T-helper 1 cell treated with Interleukin-12 subunit alpha and Interleukin-12 subunit beta and Interleukin-4 antibody, amounts not matched to agents 30 μg/mL and 1 μg/mL, for 36 hours (primary cell): ENCODE measurements around the gene ACSM6.

ENCODE experiments used
- H3K27ac Mint-ChIP-seq: one replicate; pipeline ENCODE4 v1.8.0; 2021; ENCODE audit warnings: mild to moderate bottlenecking, mixed read lengths
- H3K27me3 Mint-ChIP-seq: one replicate; pipeline ENCODE4 v1.8.0; 2021; ENCODE audit warnings: low read depth, mixed read lengths
- H3K36me3 Mint-ChIP-seq: one replicate; pipeline ENCODE4 v1.8.0; 2021; ENCODE audit warnings: low read depth, mixed read lengths
- H3K4me1 Mint-ChIP-seq: one replicate; pipeline ENCODE4 v1.8.0; 2021; ENCODE audit warnings: low read depth, mixed read lengths
- H3K4me3 Mint-ChIP-seq: one replicate; pipeline ENCODE4 v1.8.0; 2021; ENCODE audit warnings: mild to moderate bottlenecking, moderate library complexity, mixed read lengths
- H3K9me3 Mint-ChIP-seq: one replicate; pipeline ENCODE4 v1.8.0; 2021; ENCODE audit warnings: mixed read lengths

ACSM6 gene

DNA sequence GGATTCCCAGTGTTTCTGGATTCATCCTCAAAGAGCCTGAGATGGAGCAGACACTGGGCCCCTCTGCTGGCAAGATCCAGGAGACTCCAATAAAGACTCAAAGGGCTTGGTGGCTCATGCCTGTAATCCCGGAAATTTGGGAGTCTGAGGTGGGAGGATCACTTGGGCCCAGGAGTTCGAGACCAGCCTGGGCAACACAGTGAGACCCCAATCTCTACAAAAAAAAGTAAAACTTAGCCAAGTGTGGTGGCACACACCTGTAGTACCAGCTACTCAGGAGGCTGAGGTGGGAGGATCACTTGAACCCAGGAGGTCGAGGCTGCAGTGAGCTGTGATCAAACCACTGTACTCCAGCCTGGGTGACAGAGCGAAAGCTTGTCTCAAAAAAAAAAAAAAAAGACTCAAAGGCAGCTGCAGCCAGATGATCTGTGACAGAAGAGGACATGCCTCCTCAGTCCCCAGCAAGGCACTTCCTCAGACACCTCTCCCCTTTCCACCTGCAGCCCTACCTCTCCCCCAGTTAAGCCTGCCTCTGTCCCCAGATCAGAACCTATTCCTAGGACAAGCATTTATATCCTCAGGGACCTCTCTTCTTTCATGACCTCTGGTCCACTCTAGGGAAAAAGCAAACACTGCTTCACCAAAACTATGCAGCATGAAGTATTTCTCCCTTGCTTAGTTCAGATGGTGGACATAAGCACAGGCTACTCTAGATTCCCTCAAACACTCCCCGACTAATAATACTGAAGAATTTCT lies 68.9 kb downstream of the ACSM6 start:
- no peaks in the 10 kb centered on the region for H3K36me3 Mint-ChIP-seq
- no peak overlapping the region for H3K27ac Mint-ChIP-seq
- no peaks in the 10 kb centered on the region for H3K27me3 Mint-ChIP-seq
- no peaks in the 10 kb centered on the region for H3K9me3 Mint-ChIP-seq
- no peak overlapping the region for H3K4me3 Mint-ChIP-seq
- H3K4me1 Mint-ChIP-seq = no peaks in the 10 kb centered on the region

DNA sequence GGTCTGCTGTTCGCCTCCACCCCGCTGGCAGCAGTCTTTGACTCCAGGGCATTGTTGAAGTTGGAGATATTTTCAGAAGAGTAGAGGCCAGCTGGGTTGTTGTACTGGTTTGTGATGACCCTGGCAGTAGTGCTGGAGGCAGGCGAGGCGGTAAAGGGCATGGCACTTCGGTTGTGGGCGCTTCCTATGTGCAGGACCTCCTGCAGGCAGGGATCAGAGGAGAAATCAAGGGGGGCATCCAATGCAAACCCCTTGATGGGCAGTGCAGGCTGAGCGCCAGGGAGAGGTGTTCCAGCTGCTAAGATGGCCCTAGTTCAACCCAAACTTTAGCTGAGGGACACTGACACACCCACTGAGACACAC lies 69.8 kb downstream of the ACSM6 start:
- no peaks in the 10 kb centered on the region for H3K4me1 Mint-ChIP-seq
- no peaks in the 10 kb centered on the region for H3K27me3 Mint-ChIP-seq
- H3K36me3 Mint-ChIP-seq = peaks cover 1% of the 10 kb centered on the region
- no peaks in the 10 kb centered on the region for H3K9me3 Mint-ChIP-seq
- H3K27ac Mint-ChIP-seq = no peak overlapping the region
- H3K4me3 Mint-ChIP-seq = no peak overlapping the region

DNA sequence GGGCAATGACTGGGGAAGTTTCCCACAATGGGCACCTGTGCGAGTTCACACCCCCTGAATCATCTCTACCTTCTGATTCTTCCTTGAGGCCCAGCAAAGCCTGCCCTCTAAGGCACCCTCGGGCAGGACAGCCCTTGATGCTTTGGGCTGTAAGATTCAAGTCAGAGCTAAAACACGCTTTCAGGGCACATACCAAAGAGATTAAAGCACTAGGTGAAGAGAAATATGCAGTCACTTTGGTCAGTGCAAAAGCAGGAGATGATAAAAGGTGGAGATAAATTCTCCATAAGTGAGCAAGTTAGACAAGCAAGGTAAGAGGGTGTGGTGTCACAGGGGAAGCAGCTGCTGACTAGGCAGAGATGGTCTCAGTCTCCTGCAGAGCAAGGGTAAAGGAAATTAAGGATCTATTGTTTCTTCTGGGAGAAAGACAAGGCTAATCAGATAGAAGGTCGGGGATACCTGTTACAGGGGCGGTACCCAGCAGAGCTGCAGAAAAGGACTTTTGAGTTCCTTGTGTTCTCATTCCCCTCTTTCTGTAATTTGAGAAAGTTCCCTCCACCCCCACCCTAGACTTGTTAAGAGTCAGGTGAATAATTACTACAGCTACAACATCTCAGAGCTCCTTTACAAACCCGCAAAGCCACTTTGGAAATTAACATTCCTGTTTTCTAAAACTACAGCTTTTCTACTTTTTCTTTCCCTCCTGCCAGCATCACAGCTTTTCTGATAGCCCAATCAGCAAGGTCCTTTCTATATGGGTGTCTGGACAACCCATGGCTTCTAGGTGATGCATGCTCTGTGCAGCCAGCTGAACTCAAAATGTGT lies 70.4 kb downstream of the ACSM6 start:
- Mint-ChIP-seq H3K4me1 (no peaks in the 10 kb centered on the region), H3K27ac (no peak overlapping the region), H3K4me3 (no peak overlapping the region), H3K36me3 (peaks cover 4% of the 10 kb centered on the region), H3K9me3 (no peaks in the 10 kb centered on the region), H3K27me3 (no peaks in the 10 kb centered on the region)

DNA sequence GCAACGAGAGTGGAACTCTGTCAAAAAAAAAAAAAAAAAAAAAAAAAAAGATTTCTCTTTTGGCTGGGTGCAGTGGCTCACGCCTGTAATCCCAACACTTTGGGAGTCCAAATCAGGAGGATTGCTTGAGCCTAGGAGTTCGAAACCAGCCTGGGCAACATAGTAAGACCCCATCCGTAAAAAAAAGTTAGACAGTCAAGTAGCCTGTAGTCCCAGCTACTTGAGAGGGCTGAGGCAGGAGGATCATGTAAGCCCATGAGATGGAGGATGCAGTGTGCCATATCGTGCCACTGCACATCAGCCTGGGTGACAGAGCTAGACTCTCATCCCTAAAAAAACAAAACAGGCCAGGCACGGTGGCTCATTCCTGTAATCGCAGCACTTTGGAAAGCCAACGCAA lies 71.5 kb downstream of the ACSM6 start:
- Mint-ChIP-seq H3K4me1 (no peaks in the 10 kb centered on the region), H3K36me3 (peaks cover 4% of the 10 kb centered on the region), H3K27ac (no peak overlapping the region), H3K9me3 (no peaks in the 10 kb centered on the region), H3K4me3 (no peak overlapping the region), H3K27me3 (no peaks in the 10 kb centered on the region)

DNA sequence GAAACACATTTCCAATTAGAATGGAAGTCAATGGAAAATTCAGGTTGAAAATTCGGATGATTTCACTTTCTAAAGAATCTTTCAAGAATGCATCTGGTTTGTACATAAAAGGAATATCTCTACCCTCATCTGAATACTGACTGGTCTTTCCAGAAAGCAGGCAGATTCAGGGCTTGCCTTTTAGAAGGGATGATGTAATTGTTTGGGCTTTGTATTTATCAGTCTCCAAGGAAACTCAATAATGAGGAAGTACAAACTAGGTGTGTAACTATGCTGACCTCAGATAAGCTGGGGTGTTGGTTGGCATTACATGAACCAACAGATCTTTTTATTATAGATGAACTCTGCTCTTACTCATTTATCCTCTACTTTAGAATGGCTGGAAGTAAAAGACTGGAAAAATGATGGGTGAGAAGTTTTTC lies 72.6 kb downstream of the ACSM6 start:
- Mint-ChIP-seq H3K4me3 (no peak overlapping the region), H3K36me3 (peaks cover 4% of the 10 kb centered on the region), H3K27me3 (no peaks in the 10 kb centered on the region), H3K4me1 (no peaks in the 10 kb centered on the region), H3K27ac (no peak overlapping the region), H3K9me3 (no peaks in the 10 kb centered on the region)

DNA sequence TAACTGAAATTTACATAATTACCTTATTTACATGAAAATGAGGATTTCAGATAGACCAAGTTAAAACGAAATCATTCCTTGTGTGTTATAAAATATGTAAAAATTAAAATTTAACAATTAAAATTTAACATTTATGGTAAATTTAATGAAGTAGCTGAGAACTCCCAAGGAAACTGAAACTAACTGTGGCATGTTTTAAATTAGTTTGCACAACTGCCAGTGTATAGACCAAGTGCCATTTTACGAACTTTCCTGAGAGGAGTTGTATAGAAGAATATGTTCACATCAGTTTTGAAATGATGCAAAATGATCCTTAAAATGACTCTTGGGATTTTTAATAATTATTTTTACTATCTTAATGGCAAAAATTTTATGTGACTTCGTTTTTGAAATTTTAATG lies 73.2 kb downstream of the ACSM6 start:
- peaks cover 4% of the 10 kb centered on the region for H3K36me3 Mint-ChIP-seq

DNA sequence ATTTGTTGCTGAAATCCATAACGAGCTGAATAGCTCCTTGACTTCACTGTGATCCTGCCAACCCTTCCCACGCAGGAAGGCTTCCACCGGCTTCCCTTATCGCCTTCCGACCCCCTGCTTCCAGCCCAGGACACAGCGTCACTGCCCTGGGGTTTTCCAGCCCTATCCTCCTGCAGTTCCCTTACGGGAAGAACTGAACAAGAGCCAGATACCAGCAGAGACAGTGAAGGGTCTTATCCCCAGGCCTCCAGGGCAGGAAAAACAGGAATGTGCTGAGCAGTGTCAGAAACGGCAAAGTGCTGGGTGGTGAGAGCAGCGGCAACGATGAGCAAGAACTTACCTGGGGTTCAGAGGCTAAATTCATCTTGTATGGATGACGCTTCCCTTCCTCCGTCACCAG lies 74.4 kb downstream of the ACSM6 start:
- no peak overlapping the region for H3K27ac Mint-ChIP-seq
- H3K36me3 Mint-ChIP-seq = peaks cover 4% of the 10 kb centered on the region
- no peaks in the 10 kb centered on the region for H3K4me1 Mint-ChIP-seq
- H3K27me3 Mint-ChIP-seq = no peaks in the 10 kb centered on the region
- no peaks in the 10 kb centered on the region for H3K9me3 Mint-ChIP-seq
- no peak overlapping the region for H3K4me3 Mint-ChIP-seq

More for the DNA sequence above, 73.2 kb downstream of the ACSM6 start:
- H3K4me1 Mint-ChIP-seq = no peaks in the 10 kb centered on the region
- H3K27ac Mint-ChIP-seq = no peak overlapping the region
- no peak overlapping the region for H3K4me3 Mint-ChIP-seq
- H3K27me3 Mint-ChIP-seq = no peaks in the 10 kb centered on the region
- H3K9me3 Mint-ChIP-seq = no peaks in the 10 kb centered on the region

DNA sequence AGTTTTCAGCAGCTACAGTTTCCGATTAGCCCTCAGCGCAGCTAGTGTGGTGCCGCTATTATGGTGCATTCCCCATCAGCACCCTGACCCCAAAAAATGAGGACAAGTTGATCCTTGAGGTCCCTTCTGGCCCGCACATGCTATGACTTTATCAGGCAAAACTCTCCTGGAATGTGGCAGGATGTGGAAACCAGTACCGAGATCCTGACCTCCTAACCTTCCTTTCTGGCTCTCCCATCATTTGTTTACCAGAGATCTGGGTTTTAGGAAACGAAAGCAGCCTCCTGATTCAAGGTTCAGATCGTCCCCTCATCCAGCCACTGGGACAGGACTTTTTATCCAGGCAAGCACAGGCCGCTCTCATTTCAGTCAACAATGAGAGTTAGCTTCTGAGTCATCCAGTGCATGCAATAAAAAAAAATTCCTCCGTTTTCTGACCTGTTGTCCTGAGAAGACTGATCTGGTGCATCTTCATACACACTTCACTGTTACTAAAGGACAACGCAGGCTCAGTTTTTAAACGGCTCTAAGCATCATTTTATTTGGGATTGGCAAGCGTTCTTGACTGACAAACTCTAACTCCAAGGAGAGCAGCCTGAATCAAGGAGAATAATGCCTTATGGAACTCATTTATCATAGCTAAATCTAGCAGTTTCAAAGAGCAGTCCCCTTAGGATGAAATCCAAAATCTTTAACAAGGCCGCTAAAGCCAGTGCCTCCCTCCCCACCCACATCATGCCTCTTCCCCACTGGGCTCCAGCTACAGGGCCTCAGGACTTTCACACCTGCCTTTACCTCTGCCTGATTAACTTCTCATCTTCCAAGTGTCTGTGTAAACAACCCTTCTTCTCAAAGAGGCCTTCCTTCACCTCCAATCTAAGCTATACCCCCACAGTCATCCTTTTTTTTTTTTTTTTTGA lies 79.6 kb downstream of the ACSM6 start:
- H3K4me1 Mint-ChIP-seq = peaks cover 3% of the 10 kb centered on the region
- no peaks in the 10 kb centered on the region for H3K27me3 Mint-ChIP-seq
- peaks cover 7% of the 10 kb centered on the region for H3K36me3 Mint-ChIP-seq
- H3K4me3 Mint-ChIP-seq = no peak overlapping the region
- H3K9me3 Mint-ChIP-seq = no peaks in the 10 kb centered on the region
- no peak overlapping the region for H3K27ac Mint-ChIP-seq

DNA sequence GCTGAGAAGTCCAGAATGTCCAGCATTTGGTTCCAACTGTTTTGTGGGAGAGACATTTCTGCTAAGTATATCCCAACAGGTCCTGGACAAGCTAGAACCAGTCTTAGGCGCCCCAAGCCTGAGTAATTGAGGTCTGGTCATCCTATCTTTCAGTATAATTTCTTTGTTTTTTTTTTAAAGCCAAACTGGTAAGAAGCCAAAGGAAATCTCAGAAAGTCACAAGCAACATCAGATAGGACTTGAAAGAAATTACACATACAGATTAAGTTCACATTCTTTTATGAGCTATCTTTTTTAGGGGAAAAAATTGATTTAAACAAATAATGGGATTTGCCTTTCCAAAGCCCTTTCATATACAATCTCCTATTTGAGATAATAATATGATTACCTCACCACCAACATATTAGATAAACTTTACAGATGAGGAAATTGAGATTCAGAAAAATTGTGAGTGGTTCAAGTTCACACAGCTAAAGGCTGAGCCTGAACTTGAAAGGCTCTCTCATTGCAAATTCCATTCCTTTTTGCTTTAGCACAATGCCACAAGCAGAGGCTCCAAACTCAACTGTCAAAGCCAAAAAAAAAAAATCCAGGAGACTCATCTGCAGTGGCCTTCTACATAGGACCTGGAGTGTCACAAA lies 81.8 kb downstream of the ACSM6 start:
- Mint-ChIP-seq H3K36me3 (peaks cover 3% of the 10 kb centered on the region), H3K9me3 (no peaks in the 10 kb centered on the region), H3K27ac (no peak overlapping the region), H3K4me3 (no peak overlapping the region), H3K4me1 (peaks cover 3% of the 10 kb centered on the region), H3K27me3 (no peaks in the 10 kb centered on the region)

DNA sequence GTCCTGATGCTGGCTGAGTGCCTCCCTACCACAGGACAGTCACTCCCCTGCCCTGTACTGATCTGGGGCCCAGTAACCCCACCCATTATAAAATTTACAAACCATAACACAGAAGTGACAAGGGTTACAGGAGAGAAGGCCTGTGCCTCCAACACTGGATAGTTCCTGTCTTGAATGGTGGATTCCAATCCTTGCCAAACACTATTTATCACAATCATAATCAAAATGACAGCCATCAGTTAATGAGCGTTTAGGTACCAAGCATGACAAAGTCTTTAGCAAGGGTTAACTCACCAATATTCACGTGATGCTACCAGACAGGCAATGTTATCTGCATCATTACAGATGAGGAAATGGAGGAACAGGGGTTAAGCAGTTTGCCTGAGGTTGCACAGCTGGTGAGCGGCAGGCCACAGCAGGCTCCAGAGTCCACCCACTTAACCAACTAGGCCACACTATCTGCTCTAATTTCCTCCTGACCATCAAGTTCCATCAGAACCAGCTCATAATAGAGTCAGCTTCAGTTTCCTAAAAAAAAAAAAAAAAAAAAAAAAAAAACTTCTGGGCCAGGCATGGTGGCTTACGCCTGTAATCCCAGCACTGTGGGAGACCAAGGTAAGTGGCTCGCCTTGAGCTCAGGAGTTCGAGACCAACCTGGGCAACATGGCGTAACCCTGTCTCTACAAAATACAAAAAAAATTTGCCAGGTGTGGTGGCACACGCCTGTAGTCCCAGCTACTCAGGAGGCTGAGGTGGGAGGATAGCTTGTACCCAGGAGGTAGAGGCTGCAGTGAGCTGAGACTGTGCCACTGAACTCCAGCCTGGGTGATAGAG lies 82.5 kb downstream of the ACSM6 start:
- no peak overlapping the region for H3K4me3 Mint-ChIP-seq
- no peak overlapping the region for H3K27ac Mint-ChIP-seq

DNA sequence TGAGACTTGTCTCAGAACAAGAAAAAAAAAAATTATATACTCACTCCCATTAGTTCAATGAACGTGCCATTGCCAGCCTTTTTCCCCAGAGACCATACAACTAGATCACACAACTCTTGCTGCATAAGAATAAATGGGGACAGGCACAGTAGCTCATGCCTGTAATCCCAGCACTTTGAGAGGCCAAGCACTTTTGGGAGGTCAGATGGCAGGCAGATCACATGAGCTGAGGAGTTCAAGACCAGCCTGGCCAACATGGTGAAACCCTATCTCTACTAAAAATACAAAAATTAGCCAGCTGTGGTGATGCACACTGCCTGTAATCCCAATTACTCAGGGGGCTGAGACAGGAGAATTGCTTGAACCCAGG lies 83.1 kb downstream of the ACSM6 start:
- Mint-ChIP-seq H3K4me3 (no peak overlapping the region), H3K27ac (no peak overlapping the region), H3K36me3 (peaks cover 3% of the 10 kb centered on the region), H3K27me3 (peaks cover 5% of the 10 kb centered on the region), H3K9me3 (no peaks in the 10 kb centered on the region), H3K4me1 (peaks cover 3% of the 10 kb centered on the region)

More for the DNA sequence above, 82.5 kb downstream of the ACSM6 start:
- Mint-ChIP-seq H3K27me3 (peaks cover under 1% of the 10 kb centered on the region), H3K4me1 (peaks cover 3% of the 10 kb centered on the region), H3K9me3 (no peaks in the 10 kb centered on the region), H3K36me3 (peaks cover 3% of the 10 kb centered on the region)

DNA sequence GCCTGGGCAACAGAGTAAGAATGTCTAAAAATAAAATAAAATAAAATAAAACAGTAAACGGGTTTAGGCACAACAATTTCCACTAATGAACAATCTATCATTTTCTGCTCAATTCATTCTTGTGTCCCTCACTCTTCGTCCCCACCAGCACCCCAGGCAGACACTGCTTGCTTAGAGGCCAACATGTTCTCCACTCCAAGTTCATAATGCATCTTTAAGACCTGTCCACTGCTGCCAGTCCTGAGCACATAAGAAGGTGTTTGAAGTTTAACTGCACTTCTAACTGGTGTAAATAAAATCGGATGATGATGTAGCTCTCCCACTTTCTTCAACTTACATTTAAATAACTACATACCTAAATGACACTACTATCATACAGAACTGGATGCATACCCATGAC lies 83.6 kb downstream of the ACSM6 start:
- H3K9me3 Mint-ChIP-seq = no peaks in the 10 kb centered on the region

More for the DNA sequence above, 83.6 kb downstream of the ACSM6 start:
- Mint-ChIP-seq H3K27ac (no peak overlapping the region), H3K36me3 (peaks cover 3% of the 10 kb centered on the region), H3K4me1 (peaks cover 3% of the 10 kb centered on the region), H3K4me3 (no peak overlapping the region), H3K27me3 (peaks cover 5% of the 10 kb centered on the region)
